Activated naive CD8-positive, alpha-beta T cell treated with anti-CD3 and anti-CD28 coated beads, Interleukin-2, amount 10 ng/mL, durations not matched to agents 7 days and 5 days (primary cell): Measurements from ENCODE around the gene TASOR. TPM values are rescaled to one million over a fixed set of nuclear protein-coding genes. Genes with fewer than 3 reads are reported as not detected.
"Not testable (repeated sequence)": the region's sequence is repeated elsewhere in the genome, so short reads cannot be mapped to it uniquely, and the experiment has no call there.

Experiments used
- ATAC-seq: fragments of 150-1000 bp; cut with Tn5 transposase; one replicate; pipeline ENCODE4 v1.10.0; 2021; ENCODE audit warnings: low read depth, moderate library complexity
- POLR2A ChIA-PET: fragments of 350-600 bp; sonication (Branson Sonifier 250); formaldehyde crosslinking; loops from one replicate; lab custom pipeline; 2021; ENCODE audit warnings: antibody characterized with exemption; lab: Charles Lee
- DNase-seq: peaks from one replicate; pipeline ENCODE4 v3.0.0; 2021
- H3K27ac Mint-ChIP-seq: one replicate; pipeline ENCODE4 v1.8.0; 2022; ENCODE audit warnings: mild to moderate bottlenecking, mixed read lengths
- H3K27me3 Mint-ChIP-seq: one replicate; pipeline ENCODE4 v1.8.0; 2022; ENCODE audit warnings: mild to moderate bottlenecking, moderate library complexity, mixed read lengths
- H3K36me3 Mint-ChIP-seq: one replicate; pipeline ENCODE4 v1.8.0; 2021; ENCODE audit warnings: mild to moderate bottlenecking, mixed read lengths
- H3K4me1 Mint-ChIP-seq: one replicate; pipeline ENCODE4 v1.8.0; 2021; ENCODE audit warnings: mixed read lengths
- H3K4me3 Mint-ChIP-seq: one replicate; pipeline ENCODE4 v1.8.0; 2022; ENCODE audit warnings: mild to moderate bottlenecking, moderate library complexity, mixed read lengths
- H3K9me3 Mint-ChIP-seq: one replicate; pipeline ENCODE4 v1.8.0; 2021; ENCODE audit warnings: mixed read lengths
- total RNA-seq, 2 experiments: library from RNA; stranded (reverse); gene quantifications; one replicate each; pipeline ENCODE4 v1.2.3, GENCODE V29; 2021

The TASOR gene, protein sequence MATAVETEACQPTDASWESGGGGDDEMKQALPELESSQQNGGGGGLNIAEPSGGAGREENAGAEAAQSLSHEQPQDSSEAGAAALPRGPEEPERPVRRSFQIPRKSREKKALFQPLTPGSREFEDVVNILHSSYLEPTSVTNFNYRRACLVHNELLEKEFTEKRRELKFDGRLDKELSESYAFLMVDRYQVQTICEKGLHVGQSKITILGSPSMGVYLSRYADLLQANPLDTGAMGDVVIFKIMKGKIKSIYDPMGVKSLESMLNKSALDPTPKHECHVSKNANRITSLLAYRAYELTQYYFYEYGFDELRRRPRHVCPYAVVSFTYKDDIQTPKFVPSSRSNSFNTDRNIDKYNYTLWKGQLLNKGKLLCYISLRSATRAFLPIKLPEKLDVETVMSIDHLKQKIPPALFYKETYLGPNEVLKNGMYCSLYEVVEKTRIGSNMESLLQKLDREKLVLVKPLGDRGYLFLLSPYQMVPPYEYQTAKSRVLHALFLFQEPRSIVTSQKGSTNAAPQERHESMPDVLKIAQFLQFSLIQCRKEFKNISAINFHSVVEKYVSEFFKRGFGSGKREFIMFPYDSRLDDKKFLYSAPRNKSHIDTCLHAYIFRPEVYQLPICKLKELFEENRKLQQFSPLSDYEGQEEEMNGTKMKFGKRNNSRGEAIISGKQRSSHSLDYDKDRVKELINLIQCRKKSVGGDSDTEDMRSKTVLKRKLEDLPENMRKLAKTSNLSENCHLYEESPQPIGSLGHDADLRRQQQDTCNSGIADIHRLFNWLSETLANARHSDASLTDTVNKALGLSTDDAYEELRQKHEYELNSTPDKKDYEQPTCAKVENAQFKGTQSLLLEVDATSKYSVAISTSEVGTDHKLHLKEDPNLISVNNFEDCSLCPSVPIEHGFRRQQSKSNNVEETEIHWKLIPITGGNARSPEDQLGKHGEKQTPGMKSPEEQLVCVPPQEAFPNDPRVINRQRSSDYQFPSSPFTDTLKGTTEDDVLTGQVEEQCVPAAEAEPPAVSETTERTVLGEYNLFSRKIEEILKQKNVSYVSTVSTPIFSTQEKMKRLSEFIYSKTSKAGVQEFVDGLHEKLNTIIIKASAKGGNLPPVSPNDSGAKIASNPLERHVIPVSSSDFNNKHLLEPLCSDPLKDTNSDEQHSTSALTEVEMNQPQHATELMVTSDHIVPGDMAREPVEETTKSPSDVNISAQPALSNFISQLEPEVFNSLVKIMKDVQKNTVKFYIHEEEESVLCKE (N-terminal part only)
- 10 to 100 TPM; 79.1 to 87.1 TPM for total RNA-seq

DNA sequence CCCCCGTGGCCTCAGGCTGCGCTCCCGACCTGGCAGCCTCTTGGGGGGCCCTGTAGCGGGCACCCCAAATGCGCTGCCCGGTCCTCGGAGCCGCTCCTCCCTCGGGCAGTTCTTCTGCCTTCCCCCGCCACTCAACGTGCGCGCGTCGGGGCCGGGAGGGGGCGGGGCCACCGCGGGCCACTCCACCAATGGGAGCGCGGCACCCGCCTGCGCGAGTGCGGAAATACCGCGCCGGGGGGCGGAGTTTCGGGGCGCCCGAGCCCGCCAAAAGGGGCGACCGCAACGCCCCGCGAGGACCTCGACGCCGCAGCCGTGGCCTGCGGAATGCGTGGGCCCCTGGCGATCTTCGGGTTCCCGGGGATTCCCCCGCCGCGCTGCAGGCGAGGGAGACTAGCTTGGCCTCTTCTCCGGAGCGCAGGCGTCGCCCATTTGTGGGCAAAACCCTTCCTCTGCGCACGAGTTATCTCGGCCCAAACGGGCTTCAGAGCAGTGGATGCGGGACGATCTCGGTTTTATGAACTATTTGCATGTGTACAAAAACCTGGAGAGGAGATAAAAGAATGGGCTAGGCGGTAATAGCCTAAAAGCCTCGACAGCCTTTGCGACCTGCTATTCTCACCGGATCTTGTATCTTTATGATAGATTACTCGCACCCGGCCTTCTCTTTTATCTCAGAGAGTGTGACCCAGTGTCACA is at the start of gene TASOR:
TSS of gene TASOR (minus strand) at position 144 of the 696 bp plus-strand sequence. CDS start 259 bp downstream, outside the sequence.
- H3K4me3 Mint-ChIP-seq, result peak within 1 kb of the TSS; percentile 98
- peaks cover 29% of the 10 kb centered on the region for H3K4me1 Mint-ChIP-seq
- ATAC-seq, result peak; percentile 83
- peaks cover 39% of the 10 kb centered on the region for H3K36me3 Mint-ChIP-seq
- POLR2A ChIA-PET, result interaction anchor here (0.7 to 4.4 kb wide), 15 partner anchors 10 to 239 kb away, joined by 3 to 80 read pairs (median 7); partner anchors contain the start of genes ARHGEF3 and CCDC66
- peaks cover 2% of the 10 kb centered on the region for H3K9me3 Mint-ChIP-seq
- peak; percentile 93 for DNase-seq
- no peaks in the 10 kb centered on the region for H3K27me3 Mint-ChIP-seq
- H3K27ac Mint-ChIP-seq, result peak within 1 kb of the TSS; percentile 99

DNA sequence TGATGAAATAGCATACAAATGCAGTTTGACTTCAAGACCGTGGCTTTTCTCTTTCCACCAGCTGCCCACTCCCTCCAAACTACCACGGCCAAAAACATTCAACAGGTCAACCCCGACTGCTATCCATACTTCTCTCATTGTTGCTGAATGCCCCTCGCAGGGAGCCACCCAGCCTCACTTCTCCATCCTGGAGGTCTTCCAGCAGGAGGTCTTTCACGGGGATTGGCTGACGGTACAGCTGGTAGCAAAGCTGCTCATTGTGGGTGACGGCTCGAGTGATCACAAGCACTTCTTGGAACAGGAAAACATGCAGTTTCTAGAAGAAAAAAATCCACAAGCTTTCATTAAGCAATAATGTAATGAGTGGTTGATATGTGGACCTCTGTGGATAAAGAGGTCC is 49.0 kb upstream of the TASOR start:
- Mint-ChIP-seq H3K27ac (peak overlapping the region; percentile 80), H3K9me3 (no peaks in the 10 kb centered on the region), H3K4me3 (no peak overlapping the region), H3K36me3 (peaks cover 76% of the 10 kb centered on the region), H3K4me1 (peaks cover 62% of the 10 kb centered on the region), H3K27me3 (no peaks in the 10 kb centered on the region)
- DNase-seq (no peak), ATAC-seq (no peak)
- POLR2A ChIA-PET, result interaction anchor here (0.6 kb wide), 1 partner anchor 237 kb away, joined by 4 read pairs; no protein-coding TSS in a partner anchor

DNA sequence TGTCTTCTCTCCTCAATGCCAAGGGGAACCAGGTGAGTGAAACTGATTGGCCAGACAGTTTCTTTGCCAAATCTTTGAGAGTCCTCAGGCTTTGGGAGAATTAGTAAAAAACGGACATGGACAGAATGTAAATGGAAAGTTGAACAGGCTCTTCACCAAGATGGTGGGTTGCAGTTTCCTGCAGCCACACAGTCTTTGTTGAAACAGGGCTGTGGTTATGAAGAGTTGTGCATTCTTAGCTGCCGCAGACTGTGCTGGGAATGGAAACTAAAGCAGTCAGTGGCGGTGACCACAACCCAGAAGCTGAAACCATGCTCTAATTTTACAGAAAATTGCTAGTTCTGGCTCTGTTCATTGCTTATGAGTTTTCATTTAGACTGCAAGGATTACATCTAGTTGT is 42.1 kb upstream of the TASOR start:
- H3K27ac Mint-ChIP-seq, result peak overlapping the region; percentile 95
- no peaks in the 10 kb centered on the region for H3K27me3 Mint-ChIP-seq
- peaks cover 63% of the 10 kb centered on the region for H3K4me1 Mint-ChIP-seq
- DNase-seq (peak; percentile 63), ATAC-seq (peak; percentile 90)
- H3K4me3 Mint-ChIP-seq, result peak overlapping the region; percentile 75
- no peaks in the 10 kb centered on the region for H3K9me3 Mint-ChIP-seq
- POLR2A ChIA-PET, result interaction anchor here (0.7 to 3.0 kb wide), 15 partner anchors 10 to 191 kb away, joined by 3 to 45 read pairs (median 7); partner anchors contain the start of genes ARHGEF3 and TASOR
- peaks cover 76% of the 10 kb centered on the region for H3K36me3 Mint-ChIP-seq

DNA sequence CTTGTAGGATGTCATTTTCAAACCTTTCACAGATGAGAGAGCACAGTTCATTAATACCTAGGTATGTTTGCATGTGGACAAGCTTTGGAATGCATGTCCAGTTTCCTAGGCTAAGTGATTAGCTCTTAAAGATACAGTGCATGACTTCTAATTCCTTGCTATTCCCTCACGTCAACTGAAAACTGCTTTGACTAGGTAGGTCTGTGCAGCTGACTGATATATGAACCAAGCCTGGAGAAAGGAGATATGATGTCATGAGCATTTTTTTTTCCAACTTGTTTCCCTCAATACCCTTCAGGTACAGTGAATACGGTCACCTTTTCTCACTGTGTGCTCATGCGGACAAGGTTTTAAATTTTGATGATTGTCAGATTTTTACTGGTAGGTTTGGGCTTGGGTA is 41.6 kb upstream of the TASOR start:
- ATAC-seq (peak; percentile 1), DNase-seq (no peak)
- peak overlapping the region; percentile 75 for H3K4me3 Mint-ChIP-seq
- peaks cover 64% of the 10 kb centered on the region for H3K4me1 Mint-ChIP-seq
- peaks cover 77% of the 10 kb centered on the region for H3K36me3 Mint-ChIP-seq
- no peaks in the 10 kb centered on the region for H3K9me3 Mint-ChIP-seq
- no peaks in the 10 kb centered on the region for H3K27me3 Mint-ChIP-seq
- peak overlapping the region; percentile 95 for H3K27ac Mint-ChIP-seq
- POLR2A ChIA-PET, result interaction anchor here (0.6 to 3.0 kb wide), 13 partner anchors 11 to 192 kb away, joined by 3 to 45 read pairs (median 7); partner anchors contain the start of genes ARHGEF3 and TASOR

DNA sequence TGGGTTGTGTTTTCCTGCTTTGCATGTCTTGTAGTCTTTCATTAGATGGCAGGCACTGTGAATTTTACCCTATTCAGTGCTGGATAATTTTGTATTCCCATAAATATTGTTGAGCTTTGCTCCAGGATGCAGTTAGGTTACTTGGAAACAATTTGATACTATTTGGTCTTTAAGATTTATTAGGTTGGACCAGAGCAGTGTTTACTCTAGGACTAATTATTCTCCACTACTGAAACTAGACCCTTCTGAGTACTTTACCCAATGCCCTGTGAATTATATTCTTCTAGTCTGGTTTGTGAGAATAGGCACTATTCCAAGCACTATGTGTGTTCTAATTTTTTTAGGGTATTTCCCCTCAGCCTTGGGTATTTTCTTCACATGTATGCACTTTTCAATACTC is 37.8 kb upstream of the TASOR start:
- no peak overlapping the region for H3K27ac Mint-ChIP-seq
- H3K9me3 Mint-ChIP-seq, result peaks cover 4% of the 10 kb centered on the region
- H3K4me3 Mint-ChIP-seq, result no peak overlapping the region
- peaks cover 50% of the 10 kb centered on the region for H3K4me1 Mint-ChIP-seq
- no peak for DNase-seq
- no peak for ATAC-seq
- H3K36me3 Mint-ChIP-seq, result peaks cover 55% of the 10 kb centered on the region
- no peaks in the 10 kb centered on the region for H3K27me3 Mint-ChIP-seq
- POLR2A ChIA-PET, result interaction anchor here (1.2 kb wide), 1 partner anchor 19 kb away, joined by 4 read pairs; no protein-coding TSS in a partner anchor

DNA sequence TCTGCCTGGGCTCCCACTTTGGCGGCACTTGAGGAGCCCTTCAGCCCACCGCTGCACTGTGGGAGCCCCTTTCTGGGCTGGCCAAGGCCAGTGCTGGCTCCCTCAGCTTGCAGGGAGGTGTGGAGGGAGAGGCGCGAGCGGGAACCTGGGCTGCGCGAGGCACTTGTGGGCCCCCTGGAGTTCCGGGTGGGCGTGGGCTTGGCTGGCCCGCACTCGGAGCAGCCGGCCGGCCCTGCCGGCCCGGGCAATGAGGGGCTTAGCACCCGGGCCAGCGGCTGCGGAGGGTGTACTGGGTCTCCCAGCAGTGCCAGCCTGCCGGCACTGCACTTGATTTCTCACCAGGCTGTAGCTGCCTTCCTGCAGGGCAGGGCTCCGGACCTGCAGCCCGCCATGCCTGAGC is 35.7 kb upstream of the TASOR start:
- H3K36me3 Mint-ChIP-seq, result peaks cover 47% of the 10 kb centered on the region
- POLR2A ChIA-PET, result interaction anchor here (0.7 kb wide), 1 partner anchor 218 kb away, joined by 3 read pairs; no protein-coding TSS in a partner anchor
- H3K9me3 Mint-ChIP-seq, DNase-seq, ATAC-seq, H3K27me3 Mint-ChIP-seq, H3K27ac Mint-ChIP-seq, H3K4me3 Mint-ChIP-seq: not testable (repeated sequence)
- H3K4me1 Mint-ChIP-seq, result peaks cover 34% of the 10 kb centered on the region

DNA sequence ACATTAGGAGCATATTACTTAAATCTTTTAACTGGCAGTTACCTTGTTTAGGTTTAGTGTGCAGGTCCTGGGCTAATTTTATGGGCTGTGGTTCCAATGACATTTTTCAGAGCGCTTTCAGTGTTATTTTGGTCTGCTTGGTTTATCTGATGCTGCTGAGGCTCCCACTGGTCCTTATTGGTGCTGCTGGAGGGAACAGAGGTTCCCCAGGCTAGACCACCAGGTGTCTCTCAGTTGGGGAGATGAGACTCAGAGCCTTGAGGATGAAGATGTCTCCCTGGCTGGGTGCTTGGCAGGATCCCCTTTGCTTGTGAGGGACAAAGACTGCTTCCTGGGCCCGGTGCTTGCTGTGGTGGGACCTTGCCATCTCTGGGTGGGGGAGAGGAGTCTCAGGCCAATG is 28.3 kb upstream of the TASOR start:
- Mint-ChIP-seq H3K4me3 (no peak overlapping the region), H3K4me1 (peaks cover 8% of the 10 kb centered on the region), H3K27me3 (no peaks in the 10 kb centered on the region), H3K27ac (peak overlapping the region; percentile 35), H3K9me3 (peaks cover 4% of the 10 kb centered on the region), H3K36me3 (peaks cover 7% of the 10 kb centered on the region)
- POLR2A ChIA-PET, result no interaction called here
- ATAC-seq (no peak), DNase-seq (no peak)

DNA sequence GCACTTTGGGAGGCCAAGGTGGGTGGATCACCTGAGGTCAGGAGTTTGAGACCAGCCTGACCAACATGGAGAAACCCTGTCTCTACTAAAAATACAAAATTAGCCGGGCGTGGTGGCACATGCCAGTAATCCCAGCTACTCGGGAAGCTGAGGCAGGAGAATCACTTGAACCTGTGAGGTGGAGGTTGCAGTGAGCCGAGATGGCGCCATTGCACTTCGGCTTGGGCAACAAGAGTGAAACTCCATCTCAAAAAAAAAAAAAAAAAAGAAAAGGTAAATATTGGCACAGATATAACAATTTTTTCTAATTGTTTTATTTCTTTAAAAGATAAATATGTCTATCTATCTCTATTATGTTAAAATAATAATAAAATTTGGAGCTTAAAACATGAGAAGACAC is 24.3 kb upstream of the TASOR start:
- POLR2A ChIA-PET, result interaction anchor here (0.7 to 1.6 kb wide), 6 partner anchors 41 to 301 kb away, joined by 3 to 17 read pairs (median 4); partner anchors contain the start of gene ARHGEF3

DNA sequence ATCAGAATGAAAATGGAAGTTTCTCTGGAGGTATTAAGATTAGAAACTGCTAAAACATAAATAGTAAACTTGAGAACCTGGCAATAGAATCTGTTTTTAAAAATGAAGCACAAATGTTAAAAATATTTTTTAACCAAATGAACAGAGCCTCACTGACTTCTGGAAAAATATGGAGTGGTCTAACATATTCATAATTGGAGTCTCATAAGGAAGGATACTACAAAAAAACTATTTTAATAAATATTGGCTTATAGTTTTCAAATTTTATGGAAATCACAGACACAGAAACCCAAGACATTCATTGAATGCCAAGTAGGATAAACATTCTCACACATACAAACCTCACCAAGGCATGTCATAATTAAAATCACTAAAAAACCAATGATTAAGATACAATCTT is 23.6 kb upstream of the TASOR start:
- peaks cover 5% of the 10 kb centered on the region for H3K36me3 Mint-ChIP-seq
- H3K4me1 Mint-ChIP-seq, result peaks cover 26% of the 10 kb centered on the region
- ATAC-seq, result no peak
- POLR2A ChIA-PET, result interaction anchor here (5.8 kb wide), 1 partner anchor 92 kb away, joined by 124 read pairs; the partner anchor contains the start of gene ARHGEF3
- DNase-seq, result no peak
- H3K27me3 Mint-ChIP-seq, result no peaks in the 10 kb centered on the region
- no peak overlapping the region for H3K4me3 Mint-ChIP-seq
- H3K27ac Mint-ChIP-seq, result no peak overlapping the region
- H3K9me3 Mint-ChIP-seq, result peaks cover 2% of the 10 kb centered on the region

More for the DNA sequence above, 24.3 kb upstream of the TASOR start:
- H3K4me1 Mint-ChIP-seq, result peaks cover 25% of the 10 kb centered on the region
- H3K36me3 Mint-ChIP-seq, H3K4me3 Mint-ChIP-seq, H3K27ac Mint-ChIP-seq, H3K9me3 Mint-ChIP-seq, ATAC-seq, H3K27me3 Mint-ChIP-seq, DNase-seq: not testable (repeated sequence)

DNA sequence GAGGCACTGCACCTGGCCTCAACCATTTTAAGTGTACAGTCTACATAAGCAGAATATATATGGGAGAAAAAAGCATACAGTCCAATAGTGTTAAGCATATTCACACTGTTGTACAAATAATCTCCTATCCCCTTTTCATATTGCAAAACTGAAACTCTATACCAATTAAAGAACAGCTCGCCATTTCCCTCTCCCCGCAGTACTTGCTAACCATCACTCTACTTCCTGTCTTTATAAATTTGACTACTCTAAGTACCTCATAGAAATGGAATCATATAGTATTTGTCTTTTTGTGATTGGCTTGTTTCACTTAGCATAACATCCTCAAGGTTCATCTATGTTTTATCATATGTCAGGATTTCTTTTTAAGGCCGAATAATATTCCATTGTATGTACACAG is 21.6 kb upstream of the TASOR start:
- POLR2A ChIA-PET, result interaction anchor here (0.7 to 5.8 kb wide), 13 partner anchors 10 to 284 kb away, joined by 3 to 124 read pairs (median 7); partner anchors contain the start of gene ARHGEF3
- H3K36me3 Mint-ChIP-seq, result peaks cover 5% of the 10 kb centered on the region
- peak overlapping the region; percentile 57 for H3K4me3 Mint-ChIP-seq
- DNase-seq (no peak), ATAC-seq (peak; percentile 81)
- H3K27me3 Mint-ChIP-seq, result no peaks in the 10 kb centered on the region
- H3K4me1 Mint-ChIP-seq, result peaks cover 29% of the 10 kb centered on the region
- peak overlapping the region; percentile 83 for H3K27ac Mint-ChIP-seq
- H3K9me3 Mint-ChIP-seq, result peaks cover 2% of the 10 kb centered on the region

DNA sequence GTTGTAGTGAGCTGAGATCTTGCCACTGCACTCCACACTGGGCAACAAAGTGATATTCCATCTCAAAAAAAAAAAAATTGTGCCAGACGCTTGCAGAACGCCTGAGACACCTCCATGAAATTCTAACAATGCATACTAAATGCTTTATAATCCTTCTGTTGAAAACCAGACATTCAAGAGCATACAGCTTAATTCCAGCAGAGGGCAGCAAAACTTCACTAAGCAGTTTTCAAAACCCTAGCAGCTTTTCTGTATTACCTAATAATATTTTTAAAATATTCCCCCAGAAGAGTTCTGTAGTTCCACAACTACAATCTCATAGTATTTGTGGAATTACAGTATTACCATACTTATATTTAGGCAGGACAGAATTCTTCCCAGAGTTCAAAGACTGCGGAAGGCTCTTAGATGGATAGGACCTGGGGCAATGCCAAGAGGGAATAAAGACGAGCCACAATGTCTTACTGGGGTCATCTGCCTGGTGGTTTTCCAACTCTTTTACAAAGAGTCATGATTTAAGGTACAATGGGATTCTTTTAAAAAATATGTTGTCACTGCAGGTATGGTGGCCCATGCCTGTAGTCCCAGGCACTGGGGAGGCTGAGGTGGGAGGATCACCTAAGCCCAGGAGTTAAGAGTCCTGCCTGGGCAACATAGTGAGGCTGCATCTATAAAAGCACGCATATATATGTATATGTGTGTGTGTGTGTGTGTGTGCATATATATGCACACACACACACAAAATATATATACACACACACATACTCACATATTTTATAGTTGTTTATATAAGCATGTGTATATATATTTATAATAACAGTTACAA is 19.6 kb upstream of the TASOR start:
- peak overlapping the region; percentile 59 for H3K27ac Mint-ChIP-seq
- POLR2A ChIA-PET, result interaction anchor here (0.6 to 5.8 kb wide), 7 partner anchors 10 to 286 kb away, joined by 3 to 124 read pairs (median 6); partner anchors contain the start of genes ARHGEF3 and TASOR

More for the DNA sequence above, 19.6 kb upstream of the TASOR start:
- DNase-seq (no peak), ATAC-seq (peak; percentile 40)
- Mint-ChIP-seq H3K27me3 (no peaks in the 10 kb centered on the region), H3K36me3 (peaks cover 3% of the 10 kb centered on the region), H3K9me3 (peaks cover 2% of the 10 kb centered on the region), H3K4me1 (peaks cover 29% of the 10 kb centered on the region), H3K4me3 (no peak overlapping the region)
